Ramos (cell line): ENCODE data around the gene PSG7.
"Not testable (repeated sequence)": the region's sequence is repeated elsewhere in the genome, so short reads cannot be mapped to it uniquely, and the experiment has no call there.

ENCODE experiments used
- in situ Hi-C: fragments of 300-500 bp; cut with MboI; formaldehyde crosslinking; loops from one replicate; pipeline ENCODE4 v1.14.3; 2022; ENCODE audit warnings: low sequenced_read_pairs; ENCODE audit not compliant: unreplicated experiment

Gene PSG7

GRCh38 chr19:42874136-42874535 is 62.9 kb downstream of the PSG7 start:
- in situ Hi-C loops, result not testable (repeated sequence)
